ENCODE results near the gene HSD17B14. TPM values are rescaled to one million over a fixed set of nuclear protein-coding genes. Genes with fewer than 3 reads are reported as not detected.

The HSD17B14 gene
- total and polyA plus RNA-seq, 2 of the 8 experiments (the other 6 are each of a cell fraction or from before 2014, with no cell fraction given), result 8.4 to 25.5 TPM

DNA sequence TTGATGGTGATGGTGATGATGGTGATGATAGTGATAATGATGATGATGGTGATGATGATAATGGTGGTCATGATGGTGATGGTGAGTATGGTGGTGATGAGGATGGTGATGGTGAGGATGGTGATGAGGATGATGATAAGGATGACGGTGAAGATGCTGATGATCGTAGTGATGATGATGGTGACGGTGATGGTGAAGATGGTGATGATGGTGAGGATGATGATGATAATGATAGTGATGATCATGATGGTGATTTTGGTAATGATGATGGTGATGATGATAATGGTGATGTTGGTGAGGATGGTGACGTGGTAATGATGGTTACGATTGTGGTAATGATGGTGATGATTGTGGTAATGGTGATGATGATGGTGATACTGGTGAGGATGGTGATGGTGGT, 14.7 kb downstream of the HSD17B14 start:
- Histone ChIP-seq H3K9ac (replicated peaks in 1 of 4; ENCODE audit: extremely low read depth in 1 of 4, low read depth in 3 of 4, low read length in 3 of 4) (no peak overlapping the region; a peak in 1 of 7 replicates), H3K4me2 (ENCODE audit: insufficient read depth in 1 of 2, low read depth in 2 of 2, low read length in 2 of 2) (no peak overlapping the region), H2BK12ac (ENCODE audit: low read depth, low read length) (no peak overlapping the region), H2AFZ (ENCODE audit: low read length) (no peak overlapping the region), H2BK15ac (ENCODE audit: low read length) (no peak overlapping the region), H4K8ac (ENCODE audit: extremely low read depth, insufficient read depth, low read length) (no peak overlapping the region), H3K23me2 (ENCODE audit: low read depth, low read length) (peaks cover 14% of the 10 kb centered on the region; the same call in 1 of the 2 replicates), H4K20me1 (replicated peaks in 1 of 2; ENCODE audit: control insufficient read depth in 1 of 2, insufficient read depth in 2 of 2, low read length in 2 of 2) (peaks cover 0 to 14% of the 10 kb centered on the region in 2 experiments), H3K4me1 (replicated peaks in 1 of 4; ENCODE audit: control insufficient read depth in 3 of 4, insufficient read depth in 4 of 4, low read length in 3 of 4) (no peaks in the 10 kb centered on the region), H3K23ac (ENCODE audit: insufficient read length) (no peak overlapping the region), H4K5ac (ENCODE audit: insufficient read length, low read depth, low read length) (no peak overlapping the region), H2BK20ac (ENCODE audit: low read length) (no peak overlapping the region), H3K27me3 (replicated peaks in 1 of 4; ENCODE audit: control insufficient read depth in 3 of 4, extremely low read depth in 1 of 4, insufficient read depth in 3 of 4, low read length in 3 of 4) (no peaks in the 10 kb centered on the region), H3K27ac (ENCODE audit: low read depth, low read length) (no peak overlapping the region), H2BK120ac (replicated peaks; ENCODE audit: low read depth, low read length) (no peak overlapping the region), H3K4ac (replicated peaks; ENCODE audit: insufficient read length, low read depth, low read length) (no peak overlapping the region), H3K9me3 (ENCODE audit: insufficient read depth in 2 of 2, low read depth in 1 of 2, low read length in 1 of 2) (no peaks in the 10 kb centered on the region), H3K4me3 (ENCODE audit: extremely low read depth in 1 of 4, insufficient read depth in 2 of 4, low read depth in 3 of 4, low read length in 4 of 4) (no peak overlapping the region), H2AK5ac (ENCODE audit: low read depth, low read length) (peak overlapping the region; percentile 71; the same call in 1 of the 2 replicates), H3K79me2 (ENCODE audit: control insufficient read depth in 1 of 2, insufficient read depth in 2 of 2, low read length in 2 of 2) (no peaks in the 10 kb centered on the region; a peak in 1 of 4 replicates), H3K36me3 (ENCODE audit: control insufficient read depth in 2 of 4, insufficient read depth in 4 of 4, low read length in 3 of 4) (peaks cover 0 to 10% (median 2%) of the 10 kb centered on the region in 4 experiments; a peak in 3 of 8 replicates), H4K91ac (replicated peaks; ENCODE audit: insufficient read length, low read length) (no peak overlapping the region), H2BK5ac (ENCODE audit: low read depth, low read length) (no peak overlapping the region), H3K18ac (ENCODE audit: extremely low read depth, low read length) (no peak overlapping the region), H3K79me1 (ENCODE audit: low read depth, low read length) (no peaks in the 10 kb centered on the region), H3K14ac (ENCODE audit: insufficient read length) (no peak overlapping the region), H3K56ac (replicated peaks; ENCODE audit: insufficient read length, low read depth, low read length) (peak overlapping the region; percentile 25)
- 85 to 100% methylated on average over 5 of the region's 5 CpGs for WGBS, 2 experiments (ENCODE audit: extremely low coverage in 1 of 2, insufficient coverage in 1 of 2, insufficient read length in 1 of 2, insufficient replicate concordance in 2 of 2, low coverage in 1 of 2, low lambda C conversion rate in 2 of 2, missing lambda C conversion rate in 1 of 2)
- TF ChIP-seq ASH2L (IDR thresholded peaks at IDR 0.05; ENCODE audit: low read length) (no peak), BCL11A (IDR thresholded peaks at IDR 0.05; ENCODE audit: low read depth in 2 of 2, low read length in 2 of 2) (no peak), RNF2 (IDR thresholded peaks at IDR 0.05; ENCODE audit: borderline replicate concordance, low read depth, low read length, missing control alignments, poor library complexity, severe bottlenecking) (no peak), KDM1A (IDR thresholded peaks at IDR 0.05; ENCODE audit: borderline replicate concordance, low read length) (no peak), TCF12 (IDR thresholded peaks at IDR 0.05; ENCODE audit: low read depth, low read length) (no peak), TAF7 (optimal IDR thresholded peaks at IDR 0.05; ENCODE audit: borderline replicate concordance, low read depth, low read length) (no peak), POLR2AphosphoS5 (IDR thresholded peaks at IDR 0.05; ENCODE audit: low read depth, low read length) (no peak), NRF1 (IDR thresholded peaks at IDR 0.05; ENCODE audit: low read depth, low read length) (no peak), EZH2 (IDR thresholded peaks at IDR 0.05; ENCODE audit: low read depth, low read length, severe bottlenecking) (no peak), TAF1 (IDR thresholded peaks at IDR 0.05; ENCODE audit: low read depth, low read length) (no peak)
- ChIA-PET POLR2A (ENCODE audit: partially characterized antibody) (interaction anchor here (1.1 kb wide), 1 partner anchor 26 kb away, joined by 3 read pairs; no protein-coding TSS in a partner anchor), CTCF (ENCODE audit: partially characterized antibody) (interaction anchor here (0.6 to 1.5 kb wide), 6 partner anchors 12 to 359 kb away, joined by 3 to 7 read pairs (median 4); no protein-coding TSS in a partner anchor)
- no peak for FAIRE-seq
- DNase-seq (ENCODE audit: low read depth in 1 of 2, low spot score in 2 of 2), result no peak

All from H1 (cell line).